ENCODE data around the gene TMEM221.

DNA sequence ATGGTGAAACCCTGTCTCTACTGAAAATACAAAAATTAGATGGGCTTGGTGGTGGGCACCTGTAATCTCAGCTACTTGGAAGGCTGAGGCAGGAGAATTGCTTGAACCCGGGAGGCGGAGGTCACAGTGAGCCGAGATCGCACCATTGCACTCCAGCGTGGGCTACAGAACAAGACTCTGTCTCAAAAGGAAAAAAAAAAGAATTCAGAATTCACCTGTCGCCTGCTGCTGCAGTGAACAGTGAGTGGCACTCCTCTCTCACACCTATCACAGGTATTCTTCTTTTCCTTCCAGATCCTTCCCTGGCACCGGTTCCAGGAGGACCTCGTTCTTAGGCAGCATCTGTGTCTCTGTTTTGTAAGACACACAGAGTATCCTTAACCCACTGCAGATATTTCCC is 34.4 kb downstream of the TMEM221 start:
- no peak for TF ChIP-seq CTCF (IDR thresholded peaks at IDR 0.05; ENCODE audit: low read length)
- no peak for TF ChIP-seq EZH2 (IDR thresholded peaks at IDR 0.05; ENCODE audit: borderline replicate concordance, low read length)

All from OCI-LY1 (cell line).